GM20431 (cell line): ENCODE data around the gene LMBR1L.

ENCODE experiments used
- in situ Hi-C: fragments of 300-500 bp; cut with MseI, MboI; formaldehyde crosslinking; loops from one replicate; pipeline ENCODE4 v1.15.0; 2020; ENCODE audit warnings: low sequenced_read_pairs; ENCODE audit not compliant: unreplicated experiment

LMBR1L gene

DNA sequence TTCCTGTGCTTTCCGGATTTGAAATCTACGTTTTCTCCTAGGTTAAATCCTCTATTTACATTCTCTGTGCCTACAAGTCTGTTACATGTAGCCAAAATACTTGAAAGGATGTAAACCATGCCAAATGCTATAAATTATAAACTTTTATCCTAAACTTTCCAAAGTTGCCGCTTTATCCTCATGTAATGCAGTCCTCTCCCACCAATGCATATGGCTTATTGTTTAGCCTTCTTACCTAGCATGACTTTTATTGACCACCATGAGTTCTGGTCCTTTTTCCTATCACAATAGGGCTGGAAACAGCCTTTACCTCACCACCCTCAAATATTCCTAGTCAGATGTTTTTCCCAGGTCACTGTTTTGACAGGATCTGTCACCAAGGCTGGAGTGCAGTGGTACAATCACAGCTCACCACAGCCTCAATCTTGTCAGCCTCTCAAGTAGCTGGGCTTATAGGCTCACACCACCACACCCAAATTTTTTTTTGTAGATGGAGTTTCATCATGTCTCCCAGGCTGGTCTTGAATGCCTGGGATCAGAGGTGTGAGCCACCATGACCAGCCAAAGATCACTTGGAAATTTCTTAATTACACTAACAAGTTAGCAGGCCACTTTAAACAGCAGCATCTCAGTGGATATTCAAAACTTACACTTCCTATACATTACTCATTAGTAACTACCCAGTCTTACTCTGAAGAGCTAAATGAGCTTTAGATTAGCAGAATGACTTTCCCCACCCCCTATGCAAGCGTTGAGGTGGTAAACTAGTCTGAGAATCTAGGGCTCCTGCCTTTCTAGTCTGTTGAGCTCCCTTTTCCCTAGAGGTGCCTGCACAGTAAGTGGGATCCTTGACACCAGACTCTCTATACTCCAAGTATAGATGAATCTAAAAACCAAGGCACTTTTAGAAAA, 16.5 kb upstream of the LMBR1L start:
- in situ Hi-C loops = no loop called here

DNA sequence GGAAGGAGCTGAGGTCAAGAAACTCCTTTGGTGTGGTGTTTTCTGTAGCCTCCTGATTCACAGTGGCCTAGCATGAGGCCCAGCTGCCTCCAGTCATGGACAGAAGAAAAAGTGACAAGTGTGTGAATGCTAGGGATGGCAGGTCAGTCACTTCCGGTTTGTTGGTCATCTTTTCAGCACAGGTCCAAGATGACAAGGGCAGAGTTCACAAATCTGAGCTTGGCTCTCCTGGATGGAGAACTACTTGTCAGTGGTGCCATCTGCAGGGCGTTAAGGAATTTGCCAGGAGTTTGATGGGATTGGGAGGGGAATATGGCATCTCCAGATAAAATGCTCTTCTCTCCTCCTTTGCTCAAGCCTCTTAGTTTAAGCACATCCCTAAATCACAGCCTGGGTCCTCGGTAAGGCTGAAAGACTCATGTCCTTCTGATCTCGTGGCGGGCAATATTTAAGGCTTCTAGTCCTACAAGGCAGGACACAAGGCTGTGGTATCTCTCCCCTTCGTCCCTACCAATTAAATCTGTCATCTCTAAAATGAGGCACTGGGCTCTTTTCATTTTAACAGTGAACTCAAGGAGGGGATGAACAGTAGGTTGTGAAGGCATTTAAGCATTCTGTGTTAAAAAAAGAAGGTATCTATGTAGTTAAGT, 10.5 kb upstream of the LMBR1L start:
- in situ Hi-C loops = no loop called here

GRCh38 chr12:49111206-49111605, 559 bp upstream of the LMBR1L start:
- in situ Hi-C loops = no loop called here

- in situ Hi-C loops = no loop called here
Observed at GRCh38 chr12:49109641-49110463, 795 bp downstream of the LMBR1L start.

DNA sequence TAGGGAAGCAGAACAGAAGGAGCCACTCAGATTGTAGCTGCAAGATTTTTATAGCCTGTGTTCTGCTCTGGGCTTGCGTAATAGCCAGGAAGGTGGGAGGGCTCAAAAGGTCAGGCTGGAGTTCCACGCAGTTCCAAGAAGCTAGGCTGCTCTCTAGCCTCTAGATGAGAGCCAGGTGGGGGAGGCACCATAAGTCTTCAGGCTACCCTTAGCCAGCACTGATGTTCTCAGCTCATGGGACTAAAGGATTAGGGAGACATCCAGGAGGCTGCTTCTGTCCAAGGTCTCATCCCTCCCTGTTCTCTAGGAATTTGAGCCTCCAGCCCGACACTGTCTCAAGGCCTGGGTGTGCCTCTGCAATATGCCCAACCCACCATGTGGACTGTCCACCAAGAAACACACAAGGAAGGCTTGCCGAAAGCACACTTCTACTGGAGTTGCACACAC, 1.7 kb downstream of the LMBR1L start:
- in situ Hi-C loops = no loop called here

GRCh38 chr12:49105504-49106084, 5.1 kb downstream of the LMBR1L start:
- in situ Hi-C loops = no loop called here

- in situ Hi-C loops = no loop called here
Observed at GRCh38 chr12:49104822-49105221, 5.8 kb downstream of the LMBR1L start.

DNA sequence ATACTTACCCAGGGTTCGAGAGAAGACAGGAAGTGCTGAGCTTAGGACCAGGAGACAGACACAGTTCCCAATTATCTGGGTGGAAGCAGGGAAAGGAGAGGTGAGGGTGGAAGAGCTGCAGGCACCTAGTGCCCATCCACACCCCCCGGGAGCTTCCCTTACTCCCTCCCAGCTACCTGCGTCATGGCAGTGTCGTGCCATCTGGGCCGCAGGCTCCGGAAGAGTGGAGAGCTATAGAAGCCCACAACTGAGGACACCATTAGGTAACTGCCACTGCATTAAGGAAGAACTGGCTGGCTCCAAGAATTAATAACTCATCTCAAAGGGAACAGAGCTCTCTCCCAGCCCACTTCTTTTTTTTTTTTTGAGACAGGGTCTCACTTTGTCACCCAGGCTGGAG, 10.3 kb downstream of the LMBR1L start:
- in situ Hi-C loops = no loop called here

- in situ Hi-C loops = no loop called here
Observed at GRCh38 chr12:49098703-49099102, 11.9 kb downstream of the LMBR1L start.

- in situ Hi-C loops = no loop called here
Observed at GRCh38 chr12:49098035-49098451, 12.6 kb downstream of the LMBR1L start.

DNA sequence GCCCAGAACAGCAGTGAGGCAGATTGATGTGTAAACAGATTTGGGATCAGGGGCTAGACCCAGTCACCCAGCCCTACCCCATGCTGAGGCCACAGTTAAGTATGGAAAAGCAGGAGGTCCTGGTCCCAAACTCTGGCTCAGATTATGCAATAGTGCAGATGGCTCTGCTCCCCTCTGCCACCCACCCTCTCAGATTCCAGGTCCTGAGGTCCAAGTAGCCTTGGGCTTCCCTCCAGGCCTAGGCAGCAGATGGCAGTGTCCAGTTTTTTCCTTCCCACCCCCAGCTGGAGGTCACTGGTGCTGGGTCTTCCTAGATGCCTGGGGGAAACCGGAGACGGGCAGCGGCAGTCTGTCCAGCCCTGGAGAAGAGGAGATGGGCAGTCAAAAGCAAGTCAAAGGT, 13.3 kb downstream of the LMBR1L start:
- in situ Hi-C loops = no loop called here

DNA sequence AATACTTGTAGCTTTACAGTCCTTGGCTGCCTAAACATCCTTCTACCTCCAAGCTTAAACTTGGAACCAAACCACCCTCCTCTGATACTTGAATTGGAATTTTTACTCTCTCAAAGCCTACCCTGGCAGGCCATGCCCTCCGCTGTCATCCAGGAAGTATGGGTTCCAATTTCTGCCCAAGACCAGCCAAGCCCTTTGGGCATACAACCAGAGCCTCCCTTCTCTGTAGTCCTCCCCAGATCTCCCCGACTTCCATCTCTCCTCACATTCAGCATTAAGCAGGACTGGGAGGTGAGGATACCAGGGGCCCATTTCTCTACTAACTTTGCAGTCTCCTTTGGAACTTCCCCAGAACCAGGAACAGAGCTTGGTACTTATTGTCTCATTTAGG, 15.7 kb downstream of the LMBR1L start:
- in situ Hi-C loops = no loop called here

- in situ Hi-C loops = no loop called here
Observed at GRCh38 chr12:49094160-49094974, 16.3 kb downstream of the LMBR1L start, which contains the start of gene DHH. DHH (minus strand) TSS chr12:49094801; CDS start chr12:49094512, 289 bp downstream.

DNA sequence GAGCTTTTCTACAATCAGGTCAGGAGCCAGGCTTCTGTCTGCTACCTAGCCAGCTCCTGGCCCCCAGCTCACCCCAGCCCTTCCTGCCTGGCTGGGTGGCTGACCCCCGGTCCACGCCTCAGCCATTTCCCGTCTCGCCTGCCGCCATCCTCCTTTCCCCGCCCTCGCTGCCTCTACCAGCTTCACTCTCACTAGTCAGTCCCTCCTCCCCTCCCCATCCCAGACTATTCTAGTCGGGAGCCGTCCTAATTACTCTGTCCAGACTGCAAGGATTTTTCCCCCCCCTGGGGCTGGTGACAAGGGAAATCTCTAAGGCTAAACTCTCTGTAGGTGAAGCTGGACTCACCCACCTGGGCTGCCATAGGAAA, 16.9 kb downstream of the LMBR1L start:
- in situ Hi-C loops = no loop called here

DNA sequence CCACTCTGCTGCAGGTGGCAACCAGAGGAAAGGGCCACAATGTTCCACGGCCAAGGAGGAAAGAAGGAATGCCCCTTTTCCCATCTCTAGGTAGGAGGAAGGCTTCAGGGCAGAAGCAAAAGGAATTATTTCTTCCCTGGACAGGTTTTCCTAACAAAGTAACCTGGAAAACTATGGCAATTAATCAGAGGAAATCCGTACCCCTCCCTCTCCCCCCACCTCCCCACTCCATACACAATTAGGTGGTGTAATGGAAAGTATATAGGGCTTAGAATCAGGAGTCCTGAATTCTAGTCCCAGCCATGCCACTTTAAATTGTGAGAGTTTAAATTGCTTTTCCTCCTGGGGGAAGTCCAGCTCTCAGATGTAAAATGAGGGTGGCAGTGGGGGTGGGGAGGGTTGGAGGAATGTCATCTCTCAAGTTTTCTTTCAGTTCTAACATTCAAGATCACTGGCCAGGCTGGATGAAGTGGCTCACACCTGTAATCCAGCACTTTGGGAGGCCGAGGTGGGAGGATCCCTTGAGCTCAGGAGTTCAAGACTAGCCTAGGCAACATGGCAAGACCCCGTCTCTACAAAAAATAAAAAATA, 17.7 kb downstream of the LMBR1L start:
- in situ Hi-C loops = no loop called here

DNA sequence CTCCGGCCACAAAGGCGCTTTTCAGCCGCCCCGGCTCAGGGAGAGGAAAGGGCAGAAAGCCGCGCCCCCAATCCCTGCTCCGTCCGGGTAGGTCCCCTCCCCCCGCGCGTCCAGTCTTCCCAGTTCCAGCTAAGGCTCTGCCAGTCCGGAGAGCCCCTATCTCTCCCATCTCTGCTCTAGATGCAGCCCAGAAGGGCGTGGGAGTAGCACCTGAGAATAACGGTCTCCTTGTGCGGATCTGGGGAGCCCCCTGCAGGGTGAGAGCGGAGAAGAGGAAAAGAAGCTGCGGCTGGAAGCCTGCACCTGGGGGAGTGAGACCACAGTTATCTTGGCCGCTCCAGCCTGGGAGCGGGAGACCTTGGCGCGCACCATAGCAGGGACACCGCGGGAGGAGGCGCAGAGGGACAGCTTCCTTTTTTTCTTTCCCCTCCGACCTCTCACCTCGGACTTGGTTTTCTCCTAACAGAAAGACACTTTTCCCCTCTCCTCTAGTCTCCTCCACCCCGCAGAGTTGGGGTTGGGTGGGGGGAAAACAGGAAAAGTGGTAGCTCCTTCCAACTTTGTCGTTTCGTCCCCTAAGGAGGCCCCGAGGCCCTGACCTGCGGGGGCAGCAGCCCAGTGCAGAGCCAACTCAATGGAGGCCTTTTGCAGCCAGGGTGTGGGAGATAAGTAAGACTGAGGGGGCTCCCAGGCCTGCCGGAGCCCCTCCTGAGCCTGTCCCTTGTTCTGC, 18.4 kb downstream of the LMBR1L start:
- in situ Hi-C loops = no loop called here

- in situ Hi-C loops = no loop called here
Observed at GRCh38 chr12:49091836-49092085, 18.9 kb downstream of the LMBR1L start.

GRCh38 chr12:49091056-49091835, 19.4 kb downstream of the LMBR1L start:
- in situ Hi-C loops = no loop called here
